NCI-H345 treated with DMSO at 0.1 percent for 48 hours (cell line): ENCODE measurements around the gene LPAR6.

Experiments used
- DNase-seq: peaks from one replicate; lab custom pipeline; 2025; ENCODE audit not compliant: unreplicated experiment; lab: John Stamatoyannopoulos, UW

Gene LPAR6

DNA sequence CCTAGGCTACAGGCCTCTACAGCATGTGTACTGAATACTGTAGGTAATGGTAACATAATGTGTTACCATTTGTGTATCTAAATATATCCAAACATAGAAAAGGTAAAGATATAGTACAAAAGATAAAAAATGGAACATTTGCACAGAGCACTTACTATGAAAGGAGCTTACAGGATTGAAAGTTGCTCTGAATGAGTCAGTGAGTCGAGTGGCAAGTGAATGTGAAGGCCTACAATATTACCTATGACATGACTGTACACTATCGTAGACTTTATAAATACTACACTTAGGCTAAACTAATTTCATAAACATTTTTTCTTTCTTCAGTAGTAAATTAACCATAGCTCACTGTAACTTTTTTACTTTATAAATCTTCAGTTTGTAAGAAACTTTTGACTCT is 35.1 kb downstream of the LPAR6 start:
- DNase-seq, result no peak

- DNase-seq, result no peak
Measured at GRCh38 chr13:48370815-48371214, 42.1 kb downstream of the LPAR6 start.

DNA sequence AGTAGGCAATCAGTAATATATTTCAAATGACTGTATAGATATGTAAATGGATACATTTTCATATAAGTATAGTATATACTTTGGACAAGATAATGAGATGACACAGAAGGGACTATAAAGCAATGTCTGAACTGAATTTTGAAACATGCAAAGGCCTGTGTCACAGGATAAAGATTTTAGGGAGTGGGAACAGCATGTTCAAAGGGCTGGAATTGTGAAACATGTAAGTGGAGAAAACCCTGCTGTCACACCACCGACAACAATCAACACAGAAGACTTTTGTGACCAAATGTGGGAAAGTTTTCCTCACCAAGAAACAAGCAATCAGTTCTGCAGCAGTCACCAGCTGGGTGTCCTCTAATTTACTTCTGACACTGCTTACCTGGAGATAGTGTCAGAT is 42.9 kb downstream of the LPAR6 start:
- no peak for DNase-seq
